Activated B cell treated with CpG ODN at 0.5 μM for 24 hours (primary cell): Measurements from ENCODE around the gene STN1. TPM values are rescaled to one million over a fixed set of nuclear protein-coding genes. Genes with fewer than 3 reads are reported as not detected.

Experiments
- ATAC-seq: fragments of 200-7000 bp; cut with Tn5 transposase; one replicate; pipeline ENCODE4 v1.10.0; 2021; ENCODE audit warnings: low read depth, mild to moderate bottlenecking, moderate library complexity
- CTCF ChIA-PET: fragments of 350-600 bp; sonication (Branson Sonifier 250); formaldehyde crosslinking; loops from one replicate; lab custom pipeline; 2021; ENCODE audit warnings: antibody characterized with exemption; lab: Charles Lee
- POLR2A ChIA-PET: fragments of 350-600 bp; sonication (Branson Sonifier 250); formaldehyde crosslinking; loops from one replicate; lab custom pipeline; 2021; ENCODE audit warnings: antibody characterized with exemption; lab: Charles Lee
- DNase-seq: peaks from one replicate; pipeline ENCODE4 v3.0.0; 2022
- H3K27ac Mint-ChIP-seq: one replicate; pipeline ENCODE4 v1.8.0; 2020; ENCODE audit warnings: mixed read lengths
- H3K27me3 Mint-ChIP-seq: one replicate; pipeline ENCODE4 v1.8.0; 2021; ENCODE audit warnings: mixed read lengths
- H3K36me3 Mint-ChIP-seq: one replicate; pipeline ENCODE4 v1.8.0; 2021; ENCODE audit warnings: low read depth, mixed read lengths
- H3K4me1 Mint-ChIP-seq: one replicate; pipeline ENCODE4 v1.8.0; 2021; ENCODE audit warnings: mixed read lengths
- H3K4me3 Mint-ChIP-seq: one replicate; pipeline ENCODE4 v1.8.0; 2020; ENCODE audit warnings: mild to moderate bottlenecking, mixed read lengths
- H3K9me3 Mint-ChIP-seq: one replicate; pipeline ENCODE4 v1.8.0; 2020; ENCODE audit warnings: mixed read lengths
- intact Hi-C: fragments of 100-400 bp; cut with micrococcal nuclease; formaldehyde crosslinking; loops from one replicate; pipeline ENCODE4 v1.15.1; 2024
- total RNA-seq: library from RNA; stranded (reverse); gene quantifications from 2 replicates; pipeline ENCODE4 v1.2.3, GENCODE V29; 2022
- TF ChIP-seq, protein P1 (sequence below): fragments of 200-600 bp; IDR thresholded peaks from one replicate; pipeline ENCODE4 v1.8.0; 2022; ENCODE audit warnings: antibody characterized with exemption, mild to moderate bottlenecking

The STN1 gene
- total RNA-seq, 1 donor from 2014 or later, result 14.0 TPM

DNA sequence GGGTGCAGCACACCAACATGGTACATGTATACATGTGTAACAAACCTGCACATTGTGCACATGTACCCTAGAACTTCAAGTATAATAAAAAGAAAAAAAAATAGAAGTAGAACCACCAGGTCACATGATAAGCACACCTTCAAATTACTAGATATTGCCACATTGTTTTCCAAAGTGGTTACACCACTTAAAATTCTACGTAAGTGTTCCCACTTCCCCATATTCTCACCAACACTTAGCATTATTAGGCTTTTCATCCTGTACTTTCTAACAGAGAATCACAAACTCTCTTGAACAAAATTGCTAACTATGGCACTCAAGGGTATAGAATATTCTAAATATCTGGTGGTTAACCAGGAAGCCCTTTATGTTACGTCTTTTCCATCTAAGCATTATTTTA lies 85.2 kb downstream of the STN1 start:
- DNase-seq (no peak), ATAC-seq (no peak)
- CTCF ChIA-PET, result no interaction called here
- no peak overlapping the region for H3K4me3 Mint-ChIP-seq
- H3K9me3 Mint-ChIP-seq, result peaks cover 6% of the 10 kb centered on the region
- TF ChIP-seq, protein P1, sequence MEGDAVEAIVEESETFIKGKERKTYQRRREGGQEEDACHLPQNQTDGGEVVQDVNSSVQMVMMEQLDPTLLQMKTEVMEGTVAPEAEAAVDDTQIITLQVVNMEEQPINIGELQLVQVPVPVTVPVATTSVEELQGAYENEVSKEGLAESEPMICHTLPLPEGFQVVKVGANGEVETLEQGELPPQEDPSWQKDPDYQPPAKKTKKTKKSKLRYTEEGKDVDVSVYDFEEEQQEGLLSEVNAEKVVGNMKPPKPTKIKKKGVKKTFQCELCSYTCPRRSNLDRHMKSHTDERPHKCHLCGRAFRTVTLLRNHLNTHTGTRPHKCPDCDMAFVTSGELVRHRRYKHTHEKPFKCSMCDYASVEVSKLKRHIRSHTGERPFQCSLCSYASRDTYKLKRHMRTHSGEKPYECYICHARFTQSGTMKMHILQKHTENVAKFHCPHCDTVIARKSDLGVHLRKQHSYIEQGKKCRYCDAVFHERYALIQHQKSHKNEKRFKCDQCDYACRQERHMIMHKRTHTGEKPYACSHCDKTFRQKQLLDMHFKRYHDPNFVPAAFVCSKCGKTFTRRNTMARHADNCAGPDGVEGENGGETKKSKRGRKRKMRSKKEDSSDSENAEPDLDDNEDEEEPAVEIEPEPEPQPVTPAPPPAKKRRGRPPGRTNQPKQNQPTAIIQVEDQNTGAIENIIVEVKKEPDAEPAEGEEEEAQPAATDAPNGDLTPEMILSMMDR, result no peak
- H3K27me3 Mint-ChIP-seq, result peaks cover 17% of the 10 kb centered on the region
- no peaks in the 10 kb centered on the region for H3K36me3 Mint-ChIP-seq
- H3K4me1 Mint-ChIP-seq, result no peaks in the 10 kb centered on the region
- POLR2A ChIA-PET, result no interaction called here
- no peak overlapping the region for H3K27ac Mint-ChIP-seq
- intact Hi-C loops, result no loop called here

Other genes with a start within 250 kb of the STN1 start
- gene SH3PXD2A, start 62.6 kb downstream of the STN1 start, total RNA-seq, result 15.7 and 18.2 TPM in 2 replicates
- gene SLK, start 49.0 kb upstream of the STN1 start, total RNA-seq, result 12.8 and 14.0 TPM in 2 replicates
- not detected in 2 replicates for gene COL17A1, start 167.7 kb upstream of the STN1 start, total RNA-seq
- 12.3 TPM in 2 replicates for gene SFR1, start 204.0 kb upstream of the STN1 start, total RNA-seq